Psoas muscle (tissue), 8 donors: ENCODE data around the gene KLHDC7A. TPM values are rescaled to one million over a fixed set of nuclear protein-coding genes. Genes with fewer than 3 reads are reported as not detected.

Experiments
- ATAC-seq, 4 donors: fragments of 200-7000 bp; cut with Tn5 transposase; one replicate each; pipeline ENCODE4 v1.9.1; 2020; ENCODE audit warnings: moderate library complexity in 3 of 4, mild to moderate bottlenecking in 2 of 4
- DNase-seq, 2 donors: peaks; one replicate each; pipeline ENCODE4 v3.0.0-alpha.2; 2020
- H3K27ac ChIP-seq: fragments of 200-600 bp; one replicate; pipeline ENCODE4 v1.8.0; 2022
- H3K27me3 ChIP-seq, 3 donors: fragments of 200-600 bp in 1 of 3; one replicate each; pipeline versions ENCODE4 v1.6.1 to v1.8.0; 2013 to 2022; ENCODE audit warnings: low read length in 2 of 3, mild to moderate bottlenecking in 2 of 3, moderate library complexity in 1 of 3; ENCODE audit not compliant: insufficient read depth in 3 of 3
- H3K36me3 ChIP-seq, 2 donors: fragments of 200-600 bp in 1 of 2; one replicate each; pipeline versions ENCODE4 v1.6.1 to v1.8.0; 2013 to 2022; ENCODE audit warnings: low read depth in 1 of 2, mild to moderate bottlenecking in 1 of 2, moderate library complexity in 1 of 2; ENCODE audit not compliant: insufficient read depth in 1 of 2
- H3K4me1 ChIP-seq: fragments of 200-600 bp; one replicate; pipeline ENCODE4 v1.8.0; 2022
- H3K4me3 ChIP-seq: fragments of 200-600 bp; one replicate; pipeline ENCODE4 v1.8.0; 2022; ENCODE audit warnings: mild to moderate bottlenecking
- H3K9me3 ChIP-seq: fragments of 200-600 bp; one replicate; pipeline ENCODE4 v1.8.0; 2022
- CTCF ChIP-seq: fragments of 200-600 bp; IDR thresholded peaks from one replicate; pipeline ENCODE4 v1.8.0; 2022; ENCODE audit warnings: antibody characterized with exemption
- WGBS, 3 donors: extraction: QIAGEN DNeasy Blood & Tissue Kit; methylation state at CpG; one replicate each; pipeline versions ENCODE4 v1.1.6 to v1.1.7; 2013; 5-methylcytosine and 5-hydroxymethylcytosine counted together
- intact Hi-C, 2 donors: fragments of 100-400 bp; cut with DNase I; formaldehyde crosslinking; loops; one replicate each; pipeline versions ENCODE4 v1.11.0 to v1.14.2; 2022
- polyA plus RNA-seq, 3 donors: library from polyadenylated mRNA; stranded (reverse); fragments of 200-250 nt; gene quantifications; one replicate each; pipeline ENCODE4 v1.2.3, GENCODE V29; 2013
- total RNA-seq, 4 donors: library from RNA; stranded (reverse); fragmentation: NEBNext Ultra II Directional in 2 of 4; extraction: Animal tissue kit (Norgen Biotek cat#: 25700) in 2 of 4; gene quantifications; one replicate each; pipeline versions ENCODE4 v1.2.1 to v1.2.4, GENCODE V29; 2021 to 2023
- donor health status: healthy with polysubstance abuse.
- donor health status: DM: no; HTN: no; CAD: no; lungs with moderate emphysema.
- donor health status: Bipolar disorder and iron deficiency.
- donor health status: healthy.
- donor health status: DM: yes; HTN: yes; CAD: no.
- donor health status: DM: no; HTN: no; CAD: no.
- donor health status: DM: no; HTN: no; CAD: no.
- donor health status: DM: yes; HTN: yes; CAD: no.

The KLHDC7A gene
- total and polyA plus RNA-seq, 7 donors: 0.01 TPM; not detected in 6

GRCh38 chr1:18473195-18473815, 7.4 kb upstream of the KLHDC7A start:
- Histone ChIP-seq H3K27ac (no peak overlapping the region), H3K36me3 (no peaks in the 10 kb centered on the region), H3K4me3 (no peak overlapping the region), H3K9me3 (no peaks in the 10 kb centered on the region), H3K27me3 (peaks cover 0 to 33% (median 0%) of the 10 kb centered on the region in 3 donors), H3K4me1 (no peaks in the 10 kb centered on the region)
- DNase-seq (no peak), ATAC-seq (no peak)
- intact Hi-C loops: no loop called here
- 67 to 75% (median 69%) methylated on average over 11 of the region's 11 CpGs for WGBS, 3 donors
- TF ChIP-seq CTCF: no peak

DNA sequence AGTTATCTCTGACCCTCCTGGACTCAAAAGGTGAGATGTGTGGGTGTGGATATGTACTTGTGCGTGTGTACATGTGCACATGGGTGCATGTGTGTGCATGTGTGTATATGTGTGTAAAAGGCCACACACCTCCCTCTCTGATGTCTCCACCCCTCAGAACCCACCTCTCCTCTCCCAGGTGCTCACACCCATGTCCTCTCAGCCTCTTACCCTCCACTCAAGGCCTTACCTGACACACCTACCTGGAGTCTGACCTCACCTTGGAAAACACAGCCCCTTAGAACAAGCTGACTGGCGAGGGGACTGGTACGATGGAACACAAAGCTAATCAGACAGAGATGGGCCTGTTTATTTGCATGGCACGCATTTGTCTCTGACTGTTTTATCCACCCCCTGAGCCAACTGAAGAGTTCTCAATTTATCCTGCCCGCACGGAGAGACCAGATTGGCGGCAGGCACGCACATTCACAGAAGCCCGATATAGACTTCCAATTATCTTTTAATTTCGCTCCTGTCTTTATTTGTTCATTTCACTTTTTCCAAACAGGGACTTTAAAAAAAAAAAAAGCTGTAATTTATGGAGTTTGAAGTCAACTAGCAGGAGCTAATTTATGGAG, 6.1 kb upstream of the KLHDC7A start:
- WGBS, 3 donors: 87 to 89% (median 87%) methylated on average over 10 of the region's 10 CpGs
- no peaks in the 10 kb centered on the region for H3K4me1 ChIP-seq
- H3K27me3 ChIP-seq: peaks cover 0 to 29% (median 1%) of the 10 kb centered on the region in 3 donors

GRCh38 chr1:18475234-18475905, 5.4 kb upstream of the KLHDC7A start:
- H3K27ac ChIP-seq: no peak overlapping the region
- ATAC-seq: no peak
- intact Hi-C loops: no loop called here
- no peaks in the 10 kb centered on the region for H3K4me1 ChIP-seq
- H3K4me3 ChIP-seq: no peak overlapping the region
- no peak for DNase-seq
- 73 to 77% (median 76%) methylated on average over 10 of the region's 10 CpGs for whole genome bisulfite sequencing, 3 donors
- TF ChIP-seq CTCF: no peak
- H3K9me3 ChIP-seq: no peaks in the 10 kb centered on the region
- H3K27me3 ChIP-seq: peaks cover 0 to 33% (median 1%) of the 10 kb centered on the region in 3 donors
- H3K36me3 ChIP-seq: no peaks in the 10 kb centered on the region

More for the DNA sequence above, 6.1 kb upstream of the KLHDC7A start:
- Histone ChIP-seq H3K4me3 (no peak overlapping the region), H3K9me3 (no peaks in the 10 kb centered on the region), H3K36me3 (no peaks in the 10 kb centered on the region), H3K27ac (no peak overlapping the region)
- no peak for TF ChIP-seq CTCF
- intact Hi-C loops: no loop called here
- DNase-seq (no peak), ATAC-seq (no peak)

DNA sequence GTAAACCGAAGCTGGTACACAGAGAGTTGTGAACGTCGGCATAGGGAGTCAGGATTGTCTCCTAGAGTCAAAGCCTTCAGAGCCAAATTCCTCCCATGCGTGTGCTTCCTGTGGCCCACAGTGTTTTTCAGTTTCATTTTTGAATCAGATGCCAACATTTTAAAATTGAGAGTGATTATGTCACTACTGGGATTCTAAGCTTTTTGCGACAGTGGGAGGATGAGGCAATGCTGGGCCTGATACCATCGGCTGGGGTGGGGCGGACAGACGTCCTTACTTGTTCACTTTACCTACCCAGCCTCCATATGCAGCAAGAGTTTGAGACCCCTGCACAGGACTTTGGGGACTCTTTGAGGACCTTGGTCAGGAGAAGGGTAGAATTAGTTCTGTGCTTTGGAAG, 1.3 kb upstream of the KLHDC7A start:
- H3K27me3 ChIP-seq: peaks cover 0 to 41% (median 14%) of the 10 kb centered on the region in 3 donors
- no peaks in the 10 kb centered on the region for H3K9me3 ChIP-seq
- intact Hi-C loops: no loop called here
- TF ChIP-seq CTCF: no peak
- DNase-seq: no peak
- ATAC-seq: no peak
- H3K27ac ChIP-seq: no peak overlapping the region
- H3K36me3 ChIP-seq: no peaks in the 10 kb centered on the region
- H3K4me1 ChIP-seq: no peaks in the 10 kb centered on the region
- WGBS, 3 donors: 42 to 56% (median 47%) methylated on average over 8 of the region's 8 CpGs
- H3K4me3 ChIP-seq: no peak overlapping the region
